ENCODE results near the gene PEDS1. TPM values are rescaled to one million over a fixed set of nuclear protein-coding genes. Genes with fewer than 3 reads are reported as not detected.
"Not testable (repeated sequence)": the region's sequence is repeated elsewhere in the genome, so short reads cannot be mapped to it uniquely, and the experiment has no call there.

Gene PEDS1
- total RNA-seq, 1 donor, result 19.9 TPM

DNA sequence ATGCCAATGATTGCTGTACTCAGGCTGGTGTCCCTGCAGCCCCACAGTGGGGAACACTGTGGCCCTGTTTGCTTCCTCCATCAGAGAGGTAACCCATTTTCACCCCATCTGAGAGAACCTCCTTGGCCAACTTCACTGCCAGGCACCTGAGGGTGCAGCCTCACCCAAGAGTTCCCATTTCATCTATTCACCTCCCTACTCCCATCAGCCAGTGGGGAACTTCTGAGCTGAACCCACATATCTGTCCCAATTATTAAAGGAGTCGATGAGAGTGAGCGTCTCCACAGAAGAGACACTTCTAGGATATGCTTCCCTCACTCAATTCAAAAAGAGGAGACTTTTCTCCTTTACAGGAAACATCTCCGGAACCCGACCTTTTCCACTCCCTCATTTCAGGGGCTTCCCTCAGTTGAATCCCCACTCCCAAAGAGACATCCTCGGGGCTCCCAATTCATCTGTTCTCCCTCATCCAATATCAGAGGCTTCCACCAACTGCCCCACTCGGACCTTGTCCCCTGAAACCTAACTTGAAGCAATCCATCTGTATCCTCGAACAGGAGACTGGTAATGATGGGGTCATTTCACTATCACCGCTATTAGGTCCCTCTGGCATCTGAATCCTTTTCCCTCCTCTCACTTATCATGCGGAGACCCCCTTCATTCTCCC lies 41.6 kb downstream of the PEDS1 start:
- DNase-seq (ENCODE audit: low read depth), result no peak
- peak overlapping the region; percentile 88 for H3K4me3 ChIP-seq (ENCODE audit: low read depth, low read length)
- TF ChIP-seq, protein P1, sequence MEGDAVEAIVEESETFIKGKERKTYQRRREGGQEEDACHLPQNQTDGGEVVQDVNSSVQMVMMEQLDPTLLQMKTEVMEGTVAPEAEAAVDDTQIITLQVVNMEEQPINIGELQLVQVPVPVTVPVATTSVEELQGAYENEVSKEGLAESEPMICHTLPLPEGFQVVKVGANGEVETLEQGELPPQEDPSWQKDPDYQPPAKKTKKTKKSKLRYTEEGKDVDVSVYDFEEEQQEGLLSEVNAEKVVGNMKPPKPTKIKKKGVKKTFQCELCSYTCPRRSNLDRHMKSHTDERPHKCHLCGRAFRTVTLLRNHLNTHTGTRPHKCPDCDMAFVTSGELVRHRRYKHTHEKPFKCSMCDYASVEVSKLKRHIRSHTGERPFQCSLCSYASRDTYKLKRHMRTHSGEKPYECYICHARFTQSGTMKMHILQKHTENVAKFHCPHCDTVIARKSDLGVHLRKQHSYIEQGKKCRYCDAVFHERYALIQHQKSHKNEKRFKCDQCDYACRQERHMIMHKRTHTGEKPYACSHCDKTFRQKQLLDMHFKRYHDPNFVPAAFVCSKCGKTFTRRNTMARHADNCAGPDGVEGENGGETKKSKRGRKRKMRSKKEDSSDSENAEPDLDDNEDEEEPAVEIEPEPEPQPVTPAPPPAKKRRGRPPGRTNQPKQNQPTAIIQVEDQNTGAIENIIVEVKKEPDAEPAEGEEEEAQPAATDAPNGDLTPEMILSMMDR (IDR thresholded peaks at IDR 0.05; ENCODE audit: insufficient read depth, low read length), result no peak

DNA sequence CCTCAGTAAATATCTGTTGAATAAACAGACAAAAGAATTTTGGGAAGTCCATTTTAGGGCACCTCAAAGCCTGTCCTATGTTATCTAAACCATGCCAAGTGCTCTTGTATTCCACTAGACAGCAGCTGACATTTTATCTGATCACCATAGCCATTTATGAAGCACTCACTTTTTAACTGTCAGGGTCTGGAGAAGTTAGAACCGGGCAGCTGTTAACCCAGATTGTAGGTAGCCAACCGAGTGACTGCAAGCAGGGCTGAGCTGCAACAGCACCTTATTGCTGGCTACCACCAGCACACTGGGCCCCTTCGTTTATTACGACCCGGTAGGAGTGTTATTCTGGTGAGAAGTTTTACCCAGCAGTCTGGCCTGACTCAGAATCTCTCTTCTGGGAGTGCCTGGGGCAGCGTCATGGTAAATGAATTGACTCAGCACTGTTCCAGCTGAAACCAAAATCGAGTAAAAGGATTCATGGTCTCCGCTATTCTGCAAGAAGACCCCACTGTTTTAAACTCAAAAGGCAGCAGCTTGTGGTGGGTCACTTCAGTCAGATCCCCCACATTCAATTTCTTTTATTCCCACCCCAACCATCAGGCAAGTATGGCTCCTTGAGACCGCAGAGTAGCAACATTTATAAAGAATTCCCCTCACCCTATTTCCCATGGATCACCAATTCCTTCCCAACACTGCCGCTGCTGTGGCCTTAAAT lies 42.2 kb downstream of the PEDS1 start:
- H3K4me3 ChIP-seq (ENCODE audit: low read depth, low read length), result peak overlapping the region; percentile 88
- DNase-seq (ENCODE audit: low read depth), result peak; percentile 50
- TF ChIP-seq, protein P1 (IDR thresholded peaks at IDR 0.05; ENCODE audit: insufficient read depth, low read length), result no peak

DNA sequence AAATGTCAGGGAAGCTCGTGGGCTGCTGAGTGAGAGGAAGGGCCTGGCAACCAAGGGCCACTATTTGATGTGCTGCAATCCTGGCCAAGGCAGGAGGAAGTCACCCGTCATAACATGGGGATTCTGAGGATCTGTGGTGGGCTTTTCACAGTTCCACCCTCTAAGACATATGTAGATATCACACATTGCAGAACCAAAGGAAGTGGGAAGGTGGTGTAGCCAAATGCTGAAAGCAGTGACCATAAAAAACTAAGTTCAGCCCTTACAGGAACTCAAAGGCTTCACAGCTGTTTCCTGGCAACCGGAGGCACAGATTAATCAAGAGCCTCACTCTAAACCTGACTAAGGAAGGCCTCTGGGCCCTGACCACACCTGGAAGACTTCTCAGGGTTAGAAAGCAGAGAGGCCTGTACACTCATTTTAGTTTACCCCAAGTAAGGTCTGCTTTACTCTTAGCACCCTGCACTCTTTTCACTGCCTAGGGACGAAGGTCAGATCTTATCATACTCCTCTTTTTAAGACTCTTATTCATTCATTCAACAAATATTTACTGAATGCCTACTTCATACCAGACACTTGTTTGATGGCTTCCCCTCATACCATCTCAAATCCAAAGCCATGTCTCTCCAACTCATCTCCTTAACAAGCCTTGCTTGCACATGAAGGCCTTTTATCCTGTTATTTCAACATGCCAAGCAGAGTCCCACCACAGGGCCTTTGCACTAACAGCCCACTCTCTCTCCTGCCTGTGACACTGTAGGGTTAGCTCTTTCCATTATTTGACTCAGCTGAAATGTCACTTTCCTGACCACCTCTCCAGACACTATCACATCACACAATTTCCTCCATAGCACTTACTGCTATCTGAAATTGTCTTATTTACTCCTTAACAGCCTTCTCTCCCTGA lies 43.1 kb downstream of the PEDS1 start:
- peak overlapping the region; percentile 88 for H3K4me3 ChIP-seq (ENCODE audit: low read depth, low read length)
- TF ChIP-seq, protein P1 (IDR thresholded peaks at IDR 0.05; ENCODE audit: insufficient read depth, low read length), result no peak
- no peak for DNase-seq (ENCODE audit: low read depth)

DNA sequence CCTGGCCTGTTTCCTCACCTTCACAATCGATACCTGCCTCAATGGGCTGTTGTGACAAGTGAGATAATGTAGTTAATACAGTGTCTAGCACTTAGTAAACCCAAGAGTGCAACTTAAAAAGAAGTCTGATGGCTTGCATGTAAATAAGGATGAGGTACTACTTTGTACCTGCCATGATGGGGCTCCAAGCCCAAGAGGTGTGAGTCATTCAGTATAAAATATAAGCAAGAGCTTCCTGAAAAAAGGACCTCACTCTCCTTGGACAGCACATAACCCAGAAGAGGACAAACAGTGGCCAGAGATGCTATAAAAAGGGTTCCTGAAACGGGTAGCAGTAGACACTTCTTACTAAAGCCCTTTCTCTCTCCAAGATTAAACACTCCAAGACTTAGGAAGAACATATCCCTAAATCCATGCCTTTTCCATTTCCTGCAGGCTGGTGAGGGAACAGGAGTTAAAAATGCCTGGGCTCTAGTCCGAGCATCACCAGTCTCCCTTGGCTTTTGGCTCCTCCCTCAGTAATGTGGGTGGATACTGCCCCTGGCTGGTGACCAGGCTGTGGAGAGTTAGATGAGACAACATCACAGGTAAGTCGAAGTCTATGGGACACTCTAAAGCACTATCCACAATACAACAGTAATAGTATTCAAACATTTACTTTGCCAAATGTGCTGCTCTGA lies 44.8 kb downstream of the PEDS1 start:
- TF ChIP-seq, protein P1 (IDR thresholded peaks at IDR 0.05; ENCODE audit: insufficient read depth, low read length), result no peak
- no peak for DNase-seq (ENCODE audit: low read depth)
- no peak overlapping the region for H3K4me3 ChIP-seq (ENCODE audit: low read depth, low read length)

DNA sequence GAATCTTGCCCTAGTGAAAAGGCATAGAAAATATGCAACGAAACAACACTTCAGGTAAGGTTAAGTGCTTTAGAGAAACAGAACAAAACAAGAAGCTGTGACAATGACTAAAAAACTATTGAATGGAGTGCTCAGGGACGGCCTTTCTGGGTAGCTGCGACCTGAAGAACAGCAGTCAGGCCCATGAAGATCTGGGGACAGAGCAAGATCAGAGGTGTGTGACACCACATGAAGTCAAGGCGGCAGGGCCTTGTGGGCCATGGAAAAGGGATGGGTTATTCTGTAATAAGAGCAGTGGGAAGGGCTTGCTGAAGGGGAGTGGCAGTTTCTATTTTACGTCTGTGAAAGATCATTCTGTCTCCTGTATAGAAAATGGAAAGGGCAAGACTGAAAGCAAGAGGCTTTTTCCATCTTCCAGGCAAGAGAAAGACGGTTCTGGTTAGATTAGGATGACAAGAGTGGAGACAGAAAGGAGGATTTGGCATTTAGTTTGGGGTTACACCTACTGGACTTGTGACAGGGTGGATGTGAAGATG lies 45.7 kb downstream of the PEDS1 start:
- H3K4me3 ChIP-seq (ENCODE audit: low read depth, low read length), result no peak overlapping the region
- TF ChIP-seq, protein P1 (IDR thresholded peaks at IDR 0.05; ENCODE audit: insufficient read depth, low read length), result no peak
- DNase-seq (ENCODE audit: low read depth), result no peak

DNA sequence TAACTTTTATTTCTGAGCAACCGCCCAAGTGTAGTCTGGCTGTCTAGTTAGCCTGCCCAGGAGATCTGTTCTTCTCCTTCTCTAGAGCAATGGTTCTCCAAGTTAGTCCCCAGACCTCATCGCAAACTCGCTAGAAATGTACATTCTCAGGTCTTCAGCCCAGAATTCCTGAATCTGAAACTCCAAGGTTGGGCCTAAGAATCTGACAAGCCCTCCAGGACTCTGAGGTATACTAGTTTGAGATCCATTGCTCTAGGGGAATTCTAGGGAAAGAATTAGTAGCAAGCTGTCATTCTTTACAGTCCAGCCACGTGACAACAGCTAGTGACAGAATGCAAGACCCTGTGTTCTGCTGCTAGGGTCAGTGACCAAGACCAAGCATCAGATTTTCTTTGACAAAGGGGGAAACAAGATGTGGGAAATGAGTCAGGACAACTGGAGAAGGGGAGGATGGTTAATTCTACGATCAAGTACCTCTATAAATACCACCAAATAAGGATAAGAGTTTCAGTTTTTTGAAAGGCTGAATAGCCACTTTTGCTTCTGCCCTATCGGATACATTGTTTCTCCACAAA lies 46.4 kb downstream of the PEDS1 start:
- H3K4me3 ChIP-seq (ENCODE audit: low read depth, low read length), result no peak overlapping the region
- TF ChIP-seq, protein P1 (IDR thresholded peaks at IDR 0.05; ENCODE audit: insufficient read depth, low read length), result no peak
- DNase-seq (ENCODE audit: low read depth), result no peak

DNA sequence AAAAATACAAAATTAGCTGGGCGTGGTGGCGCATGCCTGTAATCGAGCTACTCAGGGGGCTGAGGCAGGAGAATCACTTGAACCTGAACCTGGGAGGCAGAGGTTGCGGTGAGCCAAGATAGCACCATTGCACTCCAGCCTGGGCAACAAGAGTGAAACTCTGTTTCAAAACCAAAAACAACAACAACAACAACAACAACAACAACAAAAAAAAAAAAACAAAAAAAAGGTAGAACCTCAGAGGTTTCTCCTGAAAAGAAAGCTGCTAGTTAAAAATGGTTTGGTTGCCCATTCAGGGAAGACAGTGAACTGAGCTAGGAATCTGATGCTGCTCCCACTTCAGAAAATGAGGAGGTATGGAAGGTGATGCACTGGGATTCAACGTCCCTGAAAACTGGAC lies 46.9 kb downstream of the PEDS1 start:
- H3K4me3 ChIP-seq (ENCODE audit: low read depth, low read length); DNase-seq (ENCODE audit: low read depth): not testable (repeated sequence)

Measured in fibroblast of the aortic adventitia (primary cell).